Hepatocyte (in vitro differentiated cells): ENCODE measurements around the gene C22orf39.

Experiments used
- CTCF ChIP-seq: fragments of 200-600 bp; sonication (generic); IDR thresholded peaks from 2 replicates; pipeline ENCODE4 v1.5.1; 2016; ENCODE audit warnings: antibody characterized with exemption, mild to moderate bottlenecking; ENCODE audit not compliant: poor library complexity
- EZH2 ChIP-seq: fragments of 200-600 bp; sonication (generic); IDR thresholded peaks from 2 replicates; pipeline ENCODE4 v1.6.1; 2016; ENCODE audit warnings: antibody characterized with exemption, mild to moderate bottlenecking, borderline replicate concordance
- EZH2phosphoT487 ChIP-seq: fragments of 200-600 bp; sonication (generic); IDR thresholded peaks from one replicate; pipeline ENCODE4 v1.6.1; 2018; ENCODE audit warnings: antibody characterized with exemption, mild to moderate bottlenecking, low read depth, moderate library complexity; ENCODE audit not compliant: unreplicated experiment, severe bottlenecking

GRCh38 chr22:19471572-19471971, 24.1 kb upstream of the C22orf39 start:
- TF ChIP-seq EZH2phosphoT487, result no peak
- no peak for TF ChIP-seq CTCF
- TF ChIP-seq EZH2, result no peak
